Prostate gland (tissue), 2 donors: ENCODE data around the gene ANKLE1.

ENCODE experiments used
- POLR2A ChIP-seq: fragments of 450-650 bp; IDR thresholded peaks from one replicate; pipeline ENCODE4 v1.6.1; 2016; ENCODE audit warnings: antibody characterized with exemption, mild to moderate bottlenecking
- TF ChIP-seq, protein P1 (sequence below), 4 experiments: fragments of 200-600 bp in 2 of 4; fragments of 450-650 bp in 2 of 4; sonication (generic) in 2 of 4; IDR thresholded peaks; 1 replicate in 3 of 4; 2 replicates in 1 of 4; pipeline ENCODE4 v1.5.1; 2016 to 2019; ENCODE audit warnings: antibody characterized with exemption in 4 of 4, mild to moderate bottlenecking in 2 of 4, moderate library complexity in 2 of 4

DNA sequence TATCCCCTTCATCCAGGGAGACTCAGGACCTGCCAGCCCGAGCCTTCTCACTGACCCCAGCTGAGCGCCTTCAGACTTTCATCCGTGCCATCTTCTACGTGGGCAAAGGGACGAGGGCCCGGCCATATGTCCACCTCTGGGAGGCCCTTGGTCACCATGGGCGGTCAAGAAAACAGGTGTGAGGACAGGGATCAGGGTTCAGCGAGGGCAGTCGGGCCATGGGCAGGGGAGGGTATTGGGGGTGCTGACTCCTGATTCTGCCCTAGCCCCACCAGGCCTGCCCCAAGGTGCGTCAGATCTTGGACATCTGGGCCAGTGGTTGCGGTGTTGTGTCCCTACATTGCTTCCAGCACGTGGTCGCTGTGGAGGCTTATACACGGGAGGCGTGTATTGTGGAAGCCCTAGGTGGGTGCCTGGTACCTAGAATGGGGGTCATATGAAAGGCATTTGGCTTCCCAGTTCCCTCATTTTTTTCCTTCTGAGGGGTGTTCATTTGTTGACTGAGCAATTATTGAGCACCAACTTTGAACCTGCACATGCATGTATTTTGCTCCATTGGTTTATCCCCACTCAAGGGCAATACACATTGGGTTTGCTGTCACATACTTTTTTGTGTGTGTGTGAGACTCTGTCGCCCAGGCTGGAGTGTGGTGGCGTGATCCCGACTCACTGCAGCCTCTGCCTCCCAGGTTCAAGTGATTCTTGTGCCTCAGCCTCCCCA, 3.9 kb downstream of the ANKLE1 start:
- TF ChIP-seq, protein P1, sequence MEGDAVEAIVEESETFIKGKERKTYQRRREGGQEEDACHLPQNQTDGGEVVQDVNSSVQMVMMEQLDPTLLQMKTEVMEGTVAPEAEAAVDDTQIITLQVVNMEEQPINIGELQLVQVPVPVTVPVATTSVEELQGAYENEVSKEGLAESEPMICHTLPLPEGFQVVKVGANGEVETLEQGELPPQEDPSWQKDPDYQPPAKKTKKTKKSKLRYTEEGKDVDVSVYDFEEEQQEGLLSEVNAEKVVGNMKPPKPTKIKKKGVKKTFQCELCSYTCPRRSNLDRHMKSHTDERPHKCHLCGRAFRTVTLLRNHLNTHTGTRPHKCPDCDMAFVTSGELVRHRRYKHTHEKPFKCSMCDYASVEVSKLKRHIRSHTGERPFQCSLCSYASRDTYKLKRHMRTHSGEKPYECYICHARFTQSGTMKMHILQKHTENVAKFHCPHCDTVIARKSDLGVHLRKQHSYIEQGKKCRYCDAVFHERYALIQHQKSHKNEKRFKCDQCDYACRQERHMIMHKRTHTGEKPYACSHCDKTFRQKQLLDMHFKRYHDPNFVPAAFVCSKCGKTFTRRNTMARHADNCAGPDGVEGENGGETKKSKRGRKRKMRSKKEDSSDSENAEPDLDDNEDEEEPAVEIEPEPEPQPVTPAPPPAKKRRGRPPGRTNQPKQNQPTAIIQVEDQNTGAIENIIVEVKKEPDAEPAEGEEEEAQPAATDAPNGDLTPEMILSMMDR (IDR thresholded peaks at IDR 0.05): no peak
- no peak for TF ChIP-seq POLR2A
